Fibroblast of skin of right biceps (primary cell): ENCODE measurements around the gene PHACTR1.

ENCODE experiments used
- DNase-seq: peaks from one replicate; pipeline ENCODE4 v3.0.0-alpha.2; 2013

Gene PHACTR1

GRCh38 chr6:12750416-12750815, 33.8 kb downstream of the PHACTR1 start:
- DNase-seq = no peak

GRCh38 chr6:12751694-12752325, 35.2 kb downstream of the PHACTR1 start:
- DNase-seq = peak; percentile 67

- no peak for DNase-seq
These were observed 36.5 kb downstream of the PHACTR1 start for GRCh38 chr6:12753036-12753435.

GRCh38 chr6:12760226-12760625, 43.7 kb downstream of the PHACTR1 start:
- no peak for DNase-seq

GRCh38 chr6:12760911-12761310, 44.3 kb downstream of the PHACTR1 start:
- peak; percentile 9 for DNase-seq

- peak; percentile 95 for DNase-seq
These were observed 45.0 kb downstream of the PHACTR1 start for GRCh38 chr6:12761376-12762115.

- DNase-seq = peak; percentile 75
These were observed 46.3 kb downstream of the PHACTR1 start for GRCh38 chr6:12762731-12763434.

GRCh38 chr6:12766365-12766764, 49.8 kb downstream of the PHACTR1 start:
- no peak for DNase-seq

- DNase-seq = no peak
These were observed 50.4 kb downstream of the PHACTR1 start for GRCh38 chr6:12767016-12767415.

GRCh38 chr6:12769556-12770256, 53.1 kb downstream of the PHACTR1 start:
- DNase-seq = peak; percentile 56

GRCh38 chr6:12772416-12772815, 55.8 kb downstream of the PHACTR1 start:
- no peak for DNase-seq

- no peak for DNase-seq
These were observed 59.7 kb downstream of the PHACTR1 start for GRCh38 chr6:12776291-12776690.

GRCh38 chr6:12779772-12780171, 63.2 kb downstream of the PHACTR1 start:
- no peak for DNase-seq

- DNase-seq = no peak
These were observed 65.6 kb downstream of the PHACTR1 start for GRCh38 chr6:12782136-12782535.

- DNase-seq = no peak
These were observed 68.7 kb downstream of the PHACTR1 start for GRCh38 chr6:12785301-12785700.

GRCh38 chr6:12785921-12786320, 69.4 kb downstream of the PHACTR1 start:
- DNase-seq = no peak

GRCh38 chr6:12791371-12791770, 74.8 kb downstream of the PHACTR1 start:
- peak; percentile 44 for DNase-seq

- DNase-seq = no peak
These were observed 81.8 kb downstream of the PHACTR1 start for GRCh38 chr6:12798326-12798725.

GRCh38 chr6:12800120-12800519, 83.6 kb downstream of the PHACTR1 start:
- DNase-seq = no peak

GRCh38 chr6:12801141-12801540, 84.6 kb downstream of the PHACTR1 start:
- no peak for DNase-seq

- DNase-seq = no peak
These were observed 85.9 kb downstream of the PHACTR1 start for GRCh38 chr6:12802440-12802839.

- no peak for DNase-seq
These were observed 86.9 kb downstream of the PHACTR1 start for GRCh38 chr6:12803486-12803885.

- peak; percentile 88 for DNase-seq
These were observed 88.5 kb downstream of the PHACTR1 start for GRCh38 chr6:12804952-12805645.
